EL (cell line): ENCODE results near the gene NPW.
A peak's percentile ranks its signal among the peaks of the same experiment; 100 is the strongest.

Experiments used
- DNase-seq: peaks from one replicate; pipeline ENCODE4 v3.0.0-alpha.2; 2016

NPW gene

DNA sequence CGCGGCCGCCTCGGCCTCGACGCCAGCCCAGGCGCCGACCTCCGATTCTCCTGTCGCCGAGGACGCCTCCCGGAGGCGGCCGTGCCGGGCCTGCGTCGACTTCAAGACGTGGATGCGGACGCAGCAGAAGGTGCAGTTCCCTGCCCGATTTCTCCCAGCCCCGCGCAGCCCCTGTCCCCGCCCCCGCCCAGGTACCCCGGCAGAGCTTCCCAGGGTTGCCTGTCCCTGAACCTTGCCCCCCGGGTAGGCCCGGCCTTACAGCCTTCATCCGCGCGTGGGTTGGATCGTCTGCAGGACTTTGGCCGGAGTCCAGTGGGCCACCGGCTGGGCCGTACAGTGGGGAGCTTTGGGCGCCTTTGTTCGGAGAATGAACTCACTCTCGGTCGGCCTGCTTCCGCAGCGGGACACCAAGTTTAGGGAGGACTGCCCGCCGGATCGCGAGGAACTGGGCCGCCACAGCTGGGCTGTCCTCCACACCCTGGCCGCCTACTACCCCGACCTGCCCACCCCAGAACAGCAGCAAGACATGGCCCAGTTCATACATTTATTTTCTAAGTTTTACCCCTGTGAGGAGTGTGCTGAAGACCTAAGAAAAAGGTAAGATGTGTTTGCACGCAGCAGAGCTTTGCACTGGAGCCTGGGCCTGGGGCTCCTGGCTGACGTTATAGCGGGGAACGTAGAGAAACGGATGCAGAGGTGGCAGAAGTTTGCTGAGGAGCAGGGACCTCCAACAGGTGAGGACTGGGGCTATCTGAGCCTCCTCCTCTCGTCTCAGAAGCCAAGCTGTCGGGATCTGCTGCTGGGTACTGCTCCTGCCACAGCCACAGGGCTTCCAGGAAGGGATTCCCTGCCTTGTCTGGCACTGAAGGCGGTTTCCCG lies 35.0 kb upstream of the NPW start:
- DNase-seq, result peak; percentile 37

DNA sequence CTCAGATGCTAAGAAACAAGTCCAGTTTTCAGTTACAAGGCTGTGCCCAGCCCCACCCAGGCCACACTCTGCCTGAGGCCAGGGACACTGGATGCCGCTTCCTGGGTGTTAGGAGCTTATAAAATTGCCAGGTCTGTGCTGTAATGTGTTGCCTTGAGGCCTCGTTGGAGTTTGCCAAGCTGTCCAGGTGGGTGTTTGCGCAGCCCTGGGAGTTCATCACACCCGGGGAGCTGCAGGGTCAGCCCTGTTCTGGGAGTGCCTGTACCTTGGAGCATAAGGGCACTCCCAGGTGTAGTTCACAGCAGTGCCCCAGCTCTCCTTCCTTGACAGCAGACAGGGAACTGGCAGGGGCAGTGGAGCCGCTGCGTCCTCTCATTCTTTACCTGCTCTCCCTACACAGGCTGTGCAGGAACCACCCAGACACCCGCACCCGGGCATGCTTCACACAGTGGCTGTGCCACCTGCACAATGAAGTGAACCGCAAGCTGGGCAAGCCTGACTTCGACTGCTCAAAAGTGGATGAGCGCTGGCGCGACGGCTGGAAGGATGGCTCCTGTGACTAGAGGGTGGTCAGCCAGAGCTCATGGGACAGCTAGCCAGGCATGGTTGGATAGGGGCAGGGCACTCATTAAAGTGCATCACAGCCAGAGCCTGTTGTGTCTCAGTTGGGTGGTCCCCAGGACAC lies 34.0 kb upstream of the NPW start:
- DNase-seq, result no peak

DNA sequence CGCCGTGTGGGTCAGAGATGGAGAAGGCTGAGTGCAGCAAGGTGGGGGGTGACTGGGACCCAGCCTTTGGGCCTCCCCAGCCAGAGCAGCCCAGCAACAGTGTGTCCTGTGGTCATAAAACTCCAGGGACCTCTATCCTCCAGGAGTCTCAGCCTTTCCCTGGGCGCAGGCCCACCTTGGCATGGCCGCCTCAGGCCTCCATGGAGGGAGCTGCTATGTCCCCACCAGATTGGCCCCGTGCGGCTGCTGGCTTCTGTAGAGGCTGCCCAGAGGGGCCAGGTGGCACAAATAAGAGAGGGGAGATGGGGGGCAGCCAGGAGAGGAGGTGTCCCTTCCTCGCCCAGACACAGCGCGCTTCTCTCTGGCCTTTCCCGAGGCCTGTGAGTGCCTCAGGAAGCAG lies 32.4 kb upstream of the NPW start:
- DNase-seq, result no peak

GRCh38 chr16:1989209-1990100 lies 30.1 kb upstream of the NPW start, which contains the start of gene SYNGR3:
SYNGR3 (plus strand) TSS chr16:1989970; CDS start chr16:1990103, 133 bp downstream.
- DNase-seq, result peak; percentile 38

- DNase-seq, result no peak
These were observed 29.6 kb upstream of the NPW start for GRCh38 chr16:1990101-1990350.

DNA sequence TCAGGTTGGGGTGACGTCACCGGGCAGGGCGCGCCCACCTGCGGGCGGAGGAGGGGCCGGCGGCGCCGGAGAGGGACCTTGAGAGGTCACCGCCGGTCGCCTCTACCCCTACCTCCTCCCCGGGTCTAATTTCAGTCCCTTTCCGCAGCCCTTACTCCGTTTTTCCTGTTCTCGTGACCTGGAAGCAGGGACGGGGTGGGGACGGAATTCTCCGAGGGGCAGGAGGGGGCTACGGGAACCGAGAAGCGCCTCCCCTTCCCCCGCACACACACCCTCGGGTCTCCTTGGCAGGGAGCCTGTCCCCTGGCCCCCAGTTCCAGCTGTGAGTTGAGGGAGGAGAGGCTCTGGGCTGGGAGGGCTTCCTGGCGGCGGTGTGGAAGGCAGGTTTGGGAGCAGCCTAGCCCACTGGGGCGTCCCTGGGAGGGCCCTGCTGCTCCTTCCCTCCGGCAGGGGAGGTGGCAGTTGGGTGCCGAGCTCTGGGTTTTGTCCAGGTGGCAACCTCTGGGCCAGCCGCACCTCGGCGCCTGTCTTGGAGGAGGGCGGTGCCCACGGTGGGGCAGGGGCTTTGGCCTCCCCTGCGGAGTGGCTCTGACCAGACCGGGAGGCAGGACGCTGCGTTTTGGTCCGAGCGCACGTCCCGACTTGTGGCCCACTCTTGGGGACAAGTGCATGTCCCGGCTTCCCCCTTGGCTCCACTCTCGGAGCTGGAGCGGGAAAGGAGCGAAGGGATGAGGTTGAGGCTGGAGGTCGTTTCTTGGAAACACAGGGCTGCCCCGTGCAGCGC lies 29.0 kb upstream of the NPW start:
- no peak for DNase-seq

DNA sequence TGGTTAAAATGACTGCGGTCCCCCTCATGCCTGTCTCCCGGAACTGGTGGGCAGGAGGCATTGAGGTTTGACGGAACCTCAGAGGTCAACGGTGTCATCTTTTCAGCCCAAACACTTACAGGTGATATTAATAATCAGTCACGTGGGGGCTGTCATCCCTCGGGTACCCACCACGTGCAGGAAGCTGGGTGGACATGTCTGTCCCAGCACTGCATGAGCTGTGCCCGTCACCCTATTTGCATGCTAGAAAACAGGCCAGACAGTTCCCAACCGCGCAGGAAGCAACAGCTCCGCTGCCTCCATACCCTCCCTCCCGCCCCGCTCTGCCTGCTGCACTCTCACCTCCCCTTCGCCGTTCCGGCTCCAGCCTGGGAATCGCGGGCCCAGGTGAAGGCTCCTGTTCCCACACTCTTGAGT lies 28.4 kb upstream of the NPW start:
- no peak for DNase-seq

DNA sequence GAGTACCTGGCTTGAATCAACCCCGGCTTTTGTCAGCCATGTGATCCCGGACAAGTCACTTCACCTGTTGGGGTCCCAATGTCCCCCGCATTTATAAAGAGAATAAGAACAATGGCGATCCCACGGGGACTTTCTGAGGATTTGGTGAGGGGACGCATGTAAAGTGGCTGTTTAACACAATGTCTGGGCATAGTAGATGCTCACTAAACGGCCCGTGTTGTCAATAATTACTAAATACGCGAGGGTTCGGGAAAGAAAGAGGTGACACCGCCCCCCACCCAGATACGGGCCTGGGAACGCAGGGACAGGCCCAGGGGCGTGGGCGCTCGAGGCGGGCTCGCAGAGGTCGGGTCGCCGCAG lies 28.0 kb upstream of the NPW start:
- DNase-seq, result no peak

- DNase-seq, result peak; percentile 79
These were observed 27.5 kb upstream of the NPW start for GRCh38 chr16:1991948-1992703.

- DNase-seq, result no peak
These were observed 26.8 kb upstream of the NPW start for GRCh38 chr16:1992704-1993317.

DNA sequence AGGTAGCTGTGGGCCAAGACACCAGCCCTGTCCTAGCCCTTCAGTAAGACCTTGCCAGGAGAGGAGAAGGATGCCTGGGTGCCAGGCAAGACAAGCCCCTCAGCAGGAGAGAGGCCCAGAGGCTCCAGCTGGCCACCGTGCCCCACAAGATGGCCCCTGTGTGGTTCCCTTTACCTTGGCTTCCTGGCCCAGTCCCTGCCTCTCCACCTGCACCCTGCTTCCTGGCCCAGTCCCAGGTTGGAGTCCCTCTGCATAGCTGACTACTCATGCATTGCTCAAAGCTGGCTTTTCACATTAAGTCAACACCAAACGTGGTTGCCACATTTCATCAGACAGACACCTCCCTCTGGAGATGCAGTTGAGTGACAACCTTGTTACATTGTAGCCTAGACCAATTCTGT lies 25.9 kb upstream of the NPW start:
- DNase-seq, result no peak

GRCh38 chr16:1997494-1998359 lies 21.9 kb upstream of the NPW start:
- DNase-seq, result peak; percentile 42

DNA sequence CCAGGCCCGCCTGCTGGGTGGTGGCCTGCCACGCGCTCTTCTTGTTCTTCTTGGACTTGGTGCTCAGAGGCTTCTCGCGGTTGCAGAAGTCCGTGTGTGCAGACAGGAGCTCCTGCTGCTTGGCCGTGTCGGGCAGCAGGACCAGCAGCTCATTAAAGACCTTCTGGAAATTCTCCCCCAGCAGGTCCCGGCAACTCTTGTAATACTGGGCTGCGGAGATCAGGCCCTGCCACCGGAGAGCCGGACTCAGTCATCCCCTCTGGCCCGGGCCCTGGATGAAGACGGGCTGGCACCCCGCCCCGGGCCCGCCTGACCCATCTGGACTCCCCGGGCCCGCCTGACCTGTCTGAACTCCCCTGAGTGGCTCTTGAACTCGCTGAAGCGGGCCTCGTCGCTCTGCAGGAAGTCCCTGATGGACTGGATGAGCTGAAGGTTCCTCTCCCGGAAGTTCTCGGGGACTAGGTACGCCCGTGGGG lies 21.2 kb upstream of the NPW start:
- no peak for DNase-seq

GRCh38 chr16:1998852-1999801 lies 20.5 kb upstream of the NPW start:
- DNase-seq, result no peak

GRCh38 chr16:1999866-2000514 lies 19.6 kb upstream of the NPW start:
- DNase-seq, result no peak

DNA sequence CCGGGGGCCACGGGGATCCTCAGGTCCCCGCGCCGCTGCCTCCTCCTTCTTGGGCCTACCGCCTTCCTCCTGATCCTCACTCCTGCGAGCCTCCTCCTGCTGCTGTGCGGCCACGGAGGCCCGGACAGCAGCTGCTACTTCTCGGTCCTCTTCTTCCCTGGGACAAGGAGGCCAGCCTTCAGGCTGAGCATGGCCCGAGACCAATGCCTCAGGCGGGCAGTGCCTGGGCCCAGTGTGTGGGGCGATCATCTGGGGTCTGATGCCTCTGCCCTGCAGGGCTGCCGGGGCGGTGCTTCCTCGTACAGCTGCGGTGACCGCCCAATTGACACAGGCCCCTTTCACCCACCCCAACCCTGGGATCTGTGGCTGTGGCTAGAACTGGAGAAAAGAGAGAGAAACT lies 18.6 kb upstream of the NPW start:
- DNase-seq, result no peak

DNA sequence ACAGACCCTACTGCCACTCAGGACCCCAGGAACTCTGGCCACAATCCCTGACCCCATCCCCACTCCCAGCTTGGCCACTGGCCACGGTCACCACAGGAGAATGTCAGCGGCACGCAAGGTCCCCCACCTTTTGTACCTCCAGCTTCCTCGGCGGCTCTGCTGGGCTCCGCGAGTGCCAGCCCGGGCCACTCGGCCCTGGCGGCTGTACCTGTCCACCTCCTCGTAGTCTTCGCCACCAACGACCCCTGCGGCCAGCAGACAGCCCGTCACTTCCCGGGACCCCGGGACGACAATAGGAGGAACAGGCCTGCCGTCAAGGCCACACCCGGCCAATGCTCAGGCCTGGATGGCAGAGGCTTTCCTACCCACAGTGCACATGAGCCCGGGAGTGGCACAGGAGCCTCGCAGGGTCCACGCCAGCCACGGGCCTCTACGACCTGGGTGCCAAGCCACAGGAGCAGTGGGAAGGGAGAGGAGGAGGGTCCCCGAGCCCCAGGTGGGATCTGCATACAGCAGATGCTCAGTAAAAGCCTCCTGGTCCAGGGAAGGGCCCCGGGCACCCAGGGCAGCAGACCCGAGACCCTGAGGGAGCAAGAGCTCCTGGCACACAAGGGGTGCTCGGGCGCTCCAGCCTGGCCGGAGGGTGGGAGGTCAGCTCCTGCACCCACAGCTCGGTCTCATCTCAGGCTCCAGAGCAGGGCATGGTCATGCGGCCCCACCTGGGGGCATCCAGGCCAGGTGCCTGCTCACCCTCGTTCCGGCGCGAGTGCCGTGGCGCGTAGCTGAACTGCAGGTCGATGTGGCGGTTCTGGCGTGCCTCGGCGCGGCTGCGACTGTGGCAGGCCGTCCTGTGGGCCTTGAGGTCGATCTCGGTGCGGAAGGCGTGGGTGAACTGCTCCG lies 17.9 kb upstream of the NPW start:
- DNase-seq, result no peak
